Activated CD4-positive, alpha-beta memory T cell treated with anti-CD3 and anti-CD28 coated beads, Interleukin-2, amount 10 ng/mL, durations not matched to agents 7 days and 5 days (primary cell): ENCODE results near the gene HERC4. TPM values are rescaled to one million over a fixed set of nuclear protein-coding genes. Genes with fewer than 3 reads are reported as not detected.
"Not testable (repeated sequence)": the region's sequence is repeated elsewhere in the genome, so short reads cannot be mapped to it uniquely, and the experiment has no call there.

Source experiments
- CTCF ChIA-PET: fragments of 350-600 bp; sonication (Branson Sonifier 250); formaldehyde crosslinking; loops from one replicate; lab custom pipeline; 2021; ENCODE audit warnings: antibody characterized with exemption, inconsistent platforms; lab: Charles Lee
- POLR2A ChIA-PET: fragments of 350-600 bp; sonication (Branson Sonifier 250); formaldehyde crosslinking; loops from one replicate; lab custom pipeline; 2021; ENCODE audit warnings: antibody characterized with exemption; lab: Charles Lee
- DNase-seq: peaks from one replicate; pipeline ENCODE4 v3.0.0-alpha.2; 2020
- H3K27ac Mint-ChIP-seq: one replicate; pipeline ENCODE4 v1.8.0; 2021; ENCODE audit warnings: mild to moderate bottlenecking, mixed read lengths
- H3K27me3 Mint-ChIP-seq: one replicate; pipeline ENCODE4 v1.8.0; 2021; ENCODE audit warnings: mixed read lengths
- H3K36me3 Mint-ChIP-seq: one replicate; pipeline ENCODE4 v1.8.0; 2021; ENCODE audit warnings: low read depth, mixed read lengths
- H3K4me1 Mint-ChIP-seq: one replicate; pipeline ENCODE4 v1.8.0; 2021; ENCODE audit warnings: mixed read lengths
- H3K4me3 Mint-ChIP-seq: one replicate; pipeline ENCODE4 v1.8.0; 2021; ENCODE audit warnings: mild to moderate bottlenecking, mixed read lengths
- H3K9me3 Mint-ChIP-seq: one replicate; pipeline ENCODE4 v1.8.0; 2021; ENCODE audit warnings: mixed read lengths
- total RNA-seq, 2 experiments: library from RNA; stranded (reverse); gene quantifications; one replicate each; pipeline ENCODE4 v1.2.3, GENCODE V29; 2021

Gene HERC4
- total RNA-seq, 2 experiments from 2014 or later: 64.2 to 65.2 TPM

GRCh38 chr10:67969875-67970274, 105.2 kb downstream of the HERC4 start:
- H3K27me3 Mint-ChIP-seq: no peaks in the 10 kb centered on the region

GRCh38 chr10:67966035-67966434, 109.0 kb downstream of the HERC4 start:
- H3K9me3 Mint-ChIP-seq, DNase-seq, H3K4me1 Mint-ChIP-seq, POLR2A ChIA-PET, H3K27me3 Mint-ChIP-seq, CTCF ChIA-PET, H3K4me3 Mint-ChIP-seq, H3K27ac Mint-ChIP-seq: not testable (repeated sequence)
- H3K36me3 Mint-ChIP-seq: peaks cover 49% of the 10 kb centered on the region

More at GRCh38 chr10:67969875-67970274, 105.2 kb downstream of the HERC4 start:
- Mint-ChIP-seq H3K9me3 (peaks cover 8% of the 10 kb centered on the region), H3K4me3 (no peak overlapping the region), H3K4me1 (peaks cover 2% of the 10 kb centered on the region), H3K36me3 (peaks cover 66% of the 10 kb centered on the region), H3K27ac (no peak overlapping the region)
- ChIA-PET POLR2A (no interaction called here), CTCF (no interaction called here)
- DNase-seq: no peak

- DNase-seq: no peak
- no peaks in the 10 kb centered on the region for H3K9me3 Mint-ChIP-seq
- H3K27me3 Mint-ChIP-seq: no peaks in the 10 kb centered on the region
- H3K4me3 Mint-ChIP-seq: no peak overlapping the region
- POLR2A ChIA-PET: no interaction called here
- H3K27ac Mint-ChIP-seq: no peak overlapping the region
- H3K4me1 Mint-ChIP-seq: peaks cover 2% of the 10 kb centered on the region
- H3K36me3 Mint-ChIP-seq: peaks cover 50% of the 10 kb centered on the region
- CTCF ChIA-PET: no interaction called here
Observed at GRCh38 chr10:67965456-67965855, 109.6 kb downstream of the HERC4 start.

GRCh38 chr10:67959839-67960476, 115.1 kb downstream of the HERC4 start:
- Mint-ChIP-seq H3K36me3 (peaks cover 26% of the 10 kb centered on the region), H3K4me1 (no peaks in the 10 kb centered on the region), H3K9me3 (no peaks in the 10 kb centered on the region), H3K4me3 (no peak overlapping the region), H3K27me3 (no peaks in the 10 kb centered on the region), H3K27ac (no peak overlapping the region)
- DNase-seq: no peak
- CTCF ChIA-PET: interaction anchor here (1.5 kb wide), 1 partner anchor 198 kb away, joined by 4 read pairs; no protein-coding TSS in a partner anchor
- POLR2A ChIA-PET: no interaction called here

GRCh38 chr10:67955614-67956013, 119.5 kb downstream of the HERC4 start:
- ChIA-PET CTCF (no interaction called here), POLR2A (no interaction called here)
- H3K4me1 Mint-ChIP-seq: no peaks in the 10 kb centered on the region
- no peaks in the 10 kb centered on the region for H3K9me3 Mint-ChIP-seq
- no peak overlapping the region for H3K4me3 Mint-ChIP-seq
- H3K27ac Mint-ChIP-seq: no peak overlapping the region
- H3K36me3 Mint-ChIP-seq: peaks cover 34% of the 10 kb centered on the region
- no peaks in the 10 kb centered on the region for H3K27me3 Mint-ChIP-seq
- DNase-seq: no peak

GRCh38 chr10:67943917-67944316, 131.2 kb downstream of the HERC4 start:
- CTCF ChIA-PET: no interaction called here
- Mint-ChIP-seq H3K27ac (no peak overlapping the region), H3K36me3 (peaks cover 57% of the 10 kb centered on the region), H3K4me1 (no peaks in the 10 kb centered on the region), H3K4me3 (no peak overlapping the region), H3K27me3 (no peaks in the 10 kb centered on the region), H3K9me3 (peaks cover 3% of the 10 kb centered on the region)
- POLR2A ChIA-PET: no interaction called here
- no peak for DNase-seq

- H3K9me3 Mint-ChIP-seq: no peaks in the 10 kb centered on the region
- H3K4me1 Mint-ChIP-seq: no peaks in the 10 kb centered on the region
- no peaks in the 10 kb centered on the region for H3K27me3 Mint-ChIP-seq
- POLR2A ChIA-PET: no interaction called here
- no peak for DNase-seq
- H3K27ac Mint-ChIP-seq: no peak overlapping the region
- H3K4me3 Mint-ChIP-seq: no peak overlapping the region
- H3K36me3 Mint-ChIP-seq: peaks cover 38% of the 10 kb centered on the region
- CTCF ChIA-PET: interaction anchor here (1.3 kb wide), 1 partner anchor 219 kb away, joined by 3 read pairs; no protein-coding TSS in a partner anchor
Observed at GRCh38 chr10:67936416-67936815, 138.7 kb downstream of the HERC4 start.

- Mint-ChIP-seq H3K27ac (no peak overlapping the region), H3K27me3 (no peaks in the 10 kb centered on the region), H3K36me3 (peaks cover 42% of the 10 kb centered on the region), H3K4me1 (no peaks in the 10 kb centered on the region), H3K4me3 (no peak overlapping the region), H3K9me3 (no peaks in the 10 kb centered on the region)
- POLR2A ChIA-PET: no interaction called here
- CTCF ChIA-PET: interaction anchor here (1.3 kb wide), 1 partner anchor 220 kb away, joined by 3 read pairs; no protein-coding TSS in a partner anchor
- DNase-seq: no peak
Observed at GRCh38 chr10:67935223-67935622, 139.9 kb downstream of the HERC4 start.

- H3K9me3 Mint-ChIP-seq: no peaks in the 10 kb centered on the region
- no peak for DNase-seq
- no peaks in the 10 kb centered on the region for H3K4me1 Mint-ChIP-seq
- no peak overlapping the region for H3K4me3 Mint-ChIP-seq
- CTCF ChIA-PET: no interaction called here
- POLR2A ChIA-PET: no interaction called here
- peaks cover 44% of the 10 kb centered on the region for H3K36me3 Mint-ChIP-seq
- no peaks in the 10 kb centered on the region for H3K27me3 Mint-ChIP-seq
- no peak overlapping the region for H3K27ac Mint-ChIP-seq
Observed at GRCh38 chr10:67934336-67934735, 140.7 kb downstream of the HERC4 start.

- no peaks in the 10 kb centered on the region for H3K27me3 Mint-ChIP-seq
- no peaks in the 10 kb centered on the region for H3K9me3 Mint-ChIP-seq
- CTCF ChIA-PET: no interaction called here
- peaks cover 44% of the 10 kb centered on the region for H3K36me3 Mint-ChIP-seq
- DNase-seq: no peak
- no peaks in the 10 kb centered on the region for H3K4me1 Mint-ChIP-seq
- POLR2A ChIA-PET: no interaction called here
- H3K4me3 Mint-ChIP-seq: no peak overlapping the region
- H3K27ac Mint-ChIP-seq: no peak overlapping the region
Observed at GRCh38 chr10:67933199-67933598, 141.9 kb downstream of the HERC4 start.

- H3K27ac Mint-ChIP-seq: no peak overlapping the region
- H3K36me3 Mint-ChIP-seq: peaks cover 36% of the 10 kb centered on the region
- no peak overlapping the region for H3K4me3 Mint-ChIP-seq
- no peaks in the 10 kb centered on the region for H3K27me3 Mint-ChIP-seq
- DNase-seq: no peak
- no peaks in the 10 kb centered on the region for H3K4me1 Mint-ChIP-seq
- ChIA-PET CTCF (interaction anchor here (0.7 kb wide), 1 partner anchor 138 kb away, joined by 4 read pairs; no protein-coding TSS in a partner anchor), POLR2A (interaction anchor here (1.0 kb wide), 1 partner anchor 9 kb away, joined by 3 read pairs; no protein-coding TSS in a partner anchor)
- H3K9me3 Mint-ChIP-seq: no peaks in the 10 kb centered on the region
Observed at GRCh38 chr10:67926951-67927350, 148.1 kb downstream of the HERC4 start.

GRCh38 chr10:67925449-67926005, 149.6 kb downstream of the HERC4 start:
- no peak for DNase-seq
- Mint-ChIP-seq H3K27ac (no peak overlapping the region), H3K9me3 (no peaks in the 10 kb centered on the region), H3K4me3 (no peak overlapping the region), H3K36me3 (peaks cover 30% of the 10 kb centered on the region), H3K4me1 (no peaks in the 10 kb centered on the region), H3K27me3 (no peaks in the 10 kb centered on the region)
- ChIA-PET POLR2A (no interaction called here), CTCF (no interaction called here)

GRCh38 chr10:67924136-67924535, 150.9 kb downstream of the HERC4 start:
- H3K4me1 Mint-ChIP-seq: no peaks in the 10 kb centered on the region
- H3K9me3 Mint-ChIP-seq: no peaks in the 10 kb centered on the region
- POLR2A ChIA-PET: no interaction called here
- DNase-seq: no peak
- no peak overlapping the region for H3K4me3 Mint-ChIP-seq
- peaks cover 30% of the 10 kb centered on the region for H3K36me3 Mint-ChIP-seq
- H3K27ac Mint-ChIP-seq: no peak overlapping the region
- CTCF ChIA-PET: interaction anchor here (0.9 kb wide), 1 partner anchor 135 kb away, joined by 4 read pairs; no protein-coding TSS in a partner anchor
- no peaks in the 10 kb centered on the region for H3K27me3 Mint-ChIP-seq
